Hematopoietic multipotent progenitor cell (in vitro differentiated cells): ENCODE data around the gene SLC35B1. TPM values are rescaled to one million over a fixed set of nuclear protein-coding genes. Genes with fewer than 3 reads are reported as not detected.

ENCODE experiments used
- DNase-seq, 3 donors: peaks; one replicate each; pipeline ENCODE4 v3.0.0-alpha.2; 2011 to 2015; ENCODE audit warnings: low read depth in 2 of 3, low spot score in 2 of 3
- total RNA-seq: library from RNA; depleted of rRNA; stranded (reverse); fragments of >200 nt; gene quantifications from one replicate; pipeline ENCODE4 v1.2.3, GENCODE V29; 2012

Gene SLC35B1
- total RNA-seq, 1 donor, result 30.2 TPM

GRCh38 chr17:49700960-49701359 lies 6.8 kb downstream of the SLC35B1 start:
- no peak for DNase-seq

- DNase-seq, result no peak
These were observed 7.7 kb downstream of the SLC35B1 start for GRCh38 chr17:49699966-49700575.

GRCh38 chr17:49698005-49698404 lies 9.8 kb downstream of the SLC35B1 start:
- no peak for DNase-seq

GRCh38 chr17:49696233-49696761 lies 11.5 kb downstream of the SLC35B1 start:
- peak in 2 of 3 donors; percentile 82 to 92 for DNase-seq

- no peak for DNase-seq
These were observed 12.0 kb downstream of the SLC35B1 start for GRCh38 chr17:49695698-49696232.

GRCh38 chr17:49694847-49695697 lies 12.7 kb downstream of the SLC35B1 start:
- peak in 2 of 3 donors; percentile 67 to 82 for DNase-seq

GRCh38 chr17:49692751-49693150 lies 15.0 kb downstream of the SLC35B1 start:
- DNase-seq, result no peak

- DNase-seq, result no peak
These were observed 16.0 kb downstream of the SLC35B1 start for GRCh38 chr17:49691677-49692191.

GRCh38 chr17:49691086-49691676 lies 16.6 kb downstream of the SLC35B1 start:
- DNase-seq, result no peak

GRCh38 chr17:49690256-49690655 lies 17.5 kb downstream of the SLC35B1 start:
- DNase-seq, result no peak

GRCh38 chr17:49688848-49689247 lies 18.9 kb downstream of the SLC35B1 start:
- DNase-seq, result no peak

- DNase-seq, result peak in 2 of 3 donors; percentile 19 to 35
These were observed 19.8 kb downstream of the SLC35B1 start for GRCh38 chr17:49687878-49688491.

- DNase-seq, result no peak
These were observed 26.4 kb downstream of the SLC35B1 start for GRCh38 chr17:49681106-49681979.

GRCh38 chr17:49680314-49680713 lies 27.4 kb downstream of the SLC35B1 start:
- no peak for DNase-seq

GRCh38 chr17:49677933-49678847 lies 29.6 kb downstream of the SLC35B1 start, which contains the start of gene SPOP:
SPOP (minus strand) TSS chr17:49678097; CDS start chr17:49622810, 55,287 bp downstream.
- DNase-seq, result peak; percentile 96 to 100 (median 99)

GRCh38 chr17:49677134-49677932 lies 30.4 kb downstream of the SLC35B1 start:
- DNase-seq, result peak; percentile 96 to 99 (median 96)

GRCh38 chr17:49676276-49676868 lies 31.4 kb downstream of the SLC35B1 start:
- DNase-seq, result peak; percentile 34 to 96 (median 90)
